Stimulated activated CD4-positive, alpha-beta T cell treated with anti-CD3 and anti-CD28 coated beads, Interleukin-12 subunit alpha, Interleukin-12 subunit beta, amount 100 ng/mL, for 24 hours (primary cell): Measurements from ENCODE around the gene SCARF1.

Source experiments
- DNase-seq, 2 experiments: peaks; one replicate each; pipeline ENCODE4 v3.0.0-alpha.2; 2020; ENCODE audit warnings: low read depth in 2 of 2

The SCARF1 gene

GRCh38 chr17:1648173-1648962 is 2.8 kb upstream of the SCARF1 start:
- DNase-seq: no peak

DNA sequence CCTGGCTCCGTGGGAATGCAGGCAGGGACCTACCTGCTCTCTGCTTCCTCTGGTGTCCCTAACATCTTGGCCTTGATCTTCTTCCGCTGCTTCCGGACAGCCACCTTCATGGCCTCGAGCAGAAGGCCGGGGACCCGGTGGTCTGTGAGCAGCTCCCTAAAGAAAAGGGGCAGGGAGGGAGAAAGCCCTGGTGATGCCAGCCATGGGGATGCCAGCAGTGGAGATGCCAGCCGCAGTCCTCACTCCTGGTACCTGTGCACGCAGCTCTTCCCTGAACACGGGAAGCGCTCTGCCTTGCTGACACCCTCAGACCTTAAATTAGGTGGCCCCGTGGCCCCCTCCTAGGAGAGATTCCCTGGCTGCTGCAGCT is 2.3 kb upstream of the SCARF1 start:
- no peak for DNase-seq

DNA sequence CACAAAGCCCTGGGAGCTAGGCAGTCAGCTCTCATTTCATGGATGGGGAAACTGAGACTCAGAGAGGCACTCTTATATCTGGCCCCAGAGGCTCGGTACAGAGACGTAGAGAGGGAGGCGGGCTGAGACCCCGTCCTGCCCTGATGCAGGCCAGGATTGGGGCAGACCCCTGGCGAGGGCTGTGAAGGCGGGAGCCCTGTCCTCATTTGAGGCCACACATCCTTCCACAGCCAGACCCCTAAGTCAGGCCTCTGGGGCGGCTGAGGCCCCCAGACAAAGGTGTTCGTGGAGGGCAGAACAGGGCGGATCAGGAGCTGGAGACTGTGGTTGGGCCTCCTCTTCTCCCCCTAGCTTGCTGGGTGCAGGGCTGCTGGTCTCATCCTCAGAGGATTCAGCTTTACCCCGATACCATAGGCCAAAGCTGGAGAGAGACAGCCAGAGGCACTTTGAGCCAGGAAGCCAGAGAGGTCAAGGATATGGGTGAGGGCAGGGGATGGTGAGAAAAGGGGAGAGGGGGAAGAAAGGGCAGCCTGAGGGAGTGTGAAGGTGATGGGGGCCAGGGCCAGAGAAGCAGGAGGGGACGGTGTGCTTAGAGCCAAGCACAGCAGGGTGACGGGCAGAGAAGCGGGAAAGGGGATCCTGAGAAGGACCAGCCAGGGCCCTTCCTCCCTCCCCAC is 805 bp upstream of the SCARF1 start:
- no peak for DNase-seq

DNA sequence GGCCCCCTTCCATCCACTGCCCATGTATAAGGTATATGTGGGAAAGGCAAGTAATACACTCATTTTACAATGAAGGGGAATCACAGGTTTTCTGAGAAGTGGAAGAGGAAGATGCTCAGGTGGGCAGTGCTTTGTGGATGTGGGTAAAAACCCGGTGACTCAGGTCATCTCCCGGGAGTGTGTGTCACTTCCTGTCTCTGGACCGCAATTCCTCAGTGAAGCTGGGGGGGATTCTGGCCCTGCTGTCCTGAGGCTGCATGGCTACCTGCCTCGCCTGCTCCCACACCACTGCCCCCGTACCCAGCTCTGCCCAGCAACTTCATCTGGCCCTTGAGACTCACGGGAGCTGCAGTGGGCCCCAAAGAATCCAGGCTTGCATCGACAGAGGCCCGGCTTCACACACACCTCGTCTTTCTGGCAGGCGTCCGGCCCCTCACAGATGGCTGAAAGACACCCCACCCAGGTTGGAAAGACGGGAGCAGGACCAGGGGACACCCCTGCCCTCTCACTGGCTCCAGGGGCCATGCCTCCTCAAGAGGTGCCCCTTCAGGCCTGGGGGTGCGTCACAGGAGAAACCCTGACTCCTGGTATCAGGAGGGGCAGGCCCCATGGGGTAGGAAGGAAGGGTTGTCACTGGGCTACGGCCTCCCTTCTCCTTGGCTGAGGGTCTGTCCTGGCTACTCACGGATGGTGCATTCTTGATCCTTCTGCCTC is 882 bp downstream of the SCARF1 start:
- no peak for DNase-seq

GRCh38 chr17:1643999-1644492 is 1.5 kb downstream of the SCARF1 start:
- DNase-seq: no peak

- peak in 1 of 2 experiments; percentile 20 for DNase-seq
These were observed 2.1 kb downstream of the SCARF1 start for GRCh38 chr17:1643293-1643998.

DNA sequence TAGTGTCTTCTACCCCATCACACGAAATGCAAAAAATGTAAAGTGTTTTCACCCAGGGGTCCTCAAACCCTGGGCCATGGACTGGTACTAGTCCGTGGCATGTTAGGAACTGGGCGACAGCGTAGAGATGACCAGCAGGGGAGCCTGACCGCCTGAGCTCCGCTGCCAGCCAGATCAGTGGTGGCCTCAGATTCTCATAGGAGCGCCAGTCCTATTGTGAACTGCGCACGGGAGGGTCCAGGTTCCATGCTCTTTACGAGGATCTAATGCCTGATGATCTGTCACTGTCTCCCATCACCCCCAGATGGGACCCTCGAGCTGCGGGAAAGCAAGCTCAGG is 4.5 kb downstream of the SCARF1 start:
- no peak for DNase-seq

- DNase-seq: no peak
These were observed 5.0 kb downstream of the SCARF1 start for GRCh38 chr17:1640329-1641064.

DNA sequence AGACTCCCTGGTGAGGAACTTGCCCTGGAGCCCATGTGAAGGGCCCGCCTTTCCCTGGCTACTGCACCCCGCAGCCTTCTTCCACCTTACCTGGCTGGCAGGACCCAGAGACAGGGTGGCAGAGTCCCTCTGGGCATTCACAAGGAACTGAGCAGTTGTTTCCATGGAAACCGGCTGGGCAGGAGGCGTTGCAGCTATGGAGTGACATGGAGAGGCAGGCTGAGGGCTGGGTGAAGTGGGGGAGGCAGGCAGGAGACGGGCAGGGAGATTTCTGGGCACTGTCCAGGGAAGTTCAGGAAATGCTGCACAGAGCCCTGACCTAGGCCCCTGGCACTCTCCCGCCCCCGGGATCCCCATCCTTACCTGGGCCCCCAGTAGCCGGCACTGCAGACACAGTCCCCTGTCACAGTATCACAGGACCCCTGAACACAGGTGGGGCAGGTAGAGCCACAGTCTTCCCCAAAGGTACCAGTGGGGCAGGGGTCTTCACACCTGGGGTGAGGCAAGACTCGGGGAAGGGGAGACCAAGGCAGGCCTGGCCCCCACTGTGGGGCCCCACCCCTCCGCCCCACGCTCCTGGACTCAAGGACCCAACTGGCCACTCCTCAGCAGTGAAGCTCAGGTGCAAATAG is 5.9 kb downstream of the SCARF1 start:
- no peak for DNase-seq

DNA sequence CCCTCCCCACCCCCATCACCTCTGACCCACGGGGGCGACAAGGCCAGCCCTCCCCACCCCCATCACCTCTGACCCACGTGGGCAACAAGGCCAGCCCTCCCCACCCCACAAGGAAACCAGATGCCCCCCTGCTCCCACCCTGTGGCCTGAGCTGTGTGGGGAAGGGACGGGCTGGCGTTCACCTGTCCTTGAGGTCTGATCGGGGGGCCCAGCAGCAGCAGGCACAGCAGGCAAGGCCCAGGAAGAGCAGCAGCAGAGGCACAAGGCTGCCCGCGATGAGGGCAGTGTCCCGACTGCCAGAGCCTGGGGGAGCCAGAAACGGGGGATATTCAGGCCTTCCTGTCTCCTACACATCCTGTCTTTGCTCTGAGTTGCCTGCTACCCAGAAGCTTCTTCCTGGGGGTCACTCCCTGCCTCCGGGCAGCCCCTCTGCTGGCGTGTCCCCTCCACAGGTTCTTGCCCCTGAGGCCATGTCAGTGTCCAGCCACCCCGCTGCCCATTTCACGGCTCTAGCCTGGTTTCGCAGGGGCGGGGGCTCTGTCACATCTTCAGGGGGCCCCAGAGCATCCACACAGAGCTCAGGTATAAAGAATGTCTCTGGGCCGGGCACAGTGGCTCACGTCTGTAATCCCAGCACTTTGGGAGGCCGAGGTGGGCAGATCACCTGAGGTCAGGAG is 6.8 kb downstream of the SCARF1 start:
- DNase-seq: no peak

GRCh38 chr17:1638171-1638590 is 7.4 kb downstream of the SCARF1 start:
- DNase-seq: no peak

DNA sequence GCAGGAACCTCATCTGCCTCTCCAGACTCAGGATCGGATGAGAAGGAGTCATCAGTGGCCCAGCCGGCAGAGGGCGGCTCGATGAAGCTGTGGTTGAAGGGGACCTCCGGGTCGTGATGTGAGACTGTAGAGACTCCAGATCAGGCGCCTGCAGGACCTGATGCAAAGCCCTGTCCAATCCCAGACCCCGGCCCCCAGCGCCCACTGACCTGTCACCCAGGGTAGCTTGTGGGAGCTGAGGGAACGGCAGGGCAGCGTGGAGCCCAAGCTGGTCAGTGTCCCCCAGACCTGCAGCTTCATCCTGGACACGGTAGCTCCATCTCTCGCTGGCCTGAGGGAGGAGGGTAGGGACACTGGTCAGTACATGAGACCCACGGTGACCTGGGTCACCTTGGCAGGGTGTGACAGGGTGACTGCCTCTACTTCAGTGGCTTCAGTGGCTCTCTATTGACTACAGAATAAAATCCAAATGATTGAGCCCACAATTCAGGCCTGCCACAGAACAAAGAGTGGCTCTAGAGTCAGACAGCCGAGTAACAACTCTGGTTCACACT is 8.7 kb downstream of the SCARF1 start:
- DNase-seq: no peak

GRCh38 chr17:1635675-1636465 is 9.7 kb downstream of the SCARF1 start:
- no peak for DNase-seq

GRCh38 chr17:1634841-1635650 is 10.5 kb downstream of the SCARF1 start:
- DNase-seq: no peak

DNA sequence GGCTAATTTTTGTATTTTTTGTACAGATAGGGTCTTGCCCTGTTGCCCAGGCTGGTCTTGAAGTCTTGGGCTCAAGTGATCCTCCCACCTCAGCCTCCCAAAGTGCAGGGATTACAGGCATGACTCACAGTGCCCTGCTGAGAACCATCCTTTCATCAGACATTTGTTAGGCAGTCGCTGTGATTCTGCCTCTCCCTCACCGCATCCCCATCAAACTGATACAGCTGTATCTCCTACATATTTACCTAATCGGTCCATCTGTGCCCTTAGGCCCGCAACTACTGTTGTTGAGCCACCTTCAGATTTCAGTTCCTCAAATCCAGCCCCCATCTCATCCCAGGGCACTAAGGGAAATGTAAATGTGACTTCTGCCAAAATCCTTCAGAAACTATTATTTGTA is 14.9 kb downstream of the SCARF1 start:
- DNase-seq: no peak

DNA sequence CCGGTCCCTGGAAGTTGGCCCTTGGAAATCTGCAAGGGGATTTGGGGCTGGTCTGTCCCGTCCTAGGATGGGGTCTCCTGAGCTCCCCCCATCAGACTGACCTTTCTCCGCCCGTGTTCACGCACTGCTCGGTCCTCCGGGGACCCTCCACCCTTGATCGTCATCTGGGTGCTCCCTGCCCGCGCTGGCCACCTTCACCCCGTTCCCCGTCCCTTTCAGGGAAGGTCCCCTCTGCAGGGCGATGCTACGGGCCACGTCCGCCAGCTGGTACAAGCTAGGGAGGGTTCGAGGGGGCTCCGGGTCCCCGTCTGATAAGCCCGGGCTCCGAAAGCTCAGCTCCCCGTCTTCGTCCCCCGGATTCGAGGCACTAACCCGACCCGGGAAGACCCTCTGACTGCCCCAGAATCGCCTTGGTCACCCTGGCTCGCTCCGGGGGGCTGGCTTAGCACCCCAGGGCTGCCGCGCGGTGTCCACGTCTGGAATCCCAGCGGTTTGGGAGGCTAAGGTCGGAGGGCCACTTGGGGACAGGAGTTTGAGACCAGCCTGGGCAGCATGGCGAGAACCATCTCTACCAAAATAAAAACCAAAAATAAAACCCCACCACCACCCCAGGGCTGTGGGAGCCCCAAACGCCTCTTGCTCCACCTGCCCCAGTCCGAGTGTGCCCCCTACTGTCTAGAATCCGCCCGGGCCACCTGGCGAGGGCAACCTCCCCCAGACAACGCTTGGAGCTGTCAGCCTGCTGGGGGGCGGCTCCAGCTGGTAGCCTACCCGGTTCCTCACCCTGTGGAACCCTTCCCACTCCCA is 15.8 kb downstream of the SCARF1 start:
- DNase-seq: peak in 1 of 2 experiments; percentile 76

- DNase-seq: peak; percentile 80 to 85
These were observed 16.6 kb downstream of the SCARF1 start for GRCh38 chr17:1628856-1629503.
